K562 (cell line): ENCODE data around the gene SAE1.

Source experiments
- CTCF ChIP-seq, 3 experiments: IDR thresholded peaks in 2 of 3; conservative IDR thresholded peaks in 1 of 3; 2 replicates each; pipeline ENCODE4 v1.5.1; 2011 to 2012; ENCODE audit warnings: low read length in 3 of 3, mild to moderate bottlenecking in 3 of 3, control low read depth in 2 of 3, improper control_type of control experiment in 1 of 3, inconsistent platforms in 1 of 3, low read depth in 1 of 3, mixed read lengths in 1 of 3, moderate library complexity in 1 of 3; ENCODE audit not compliant: insufficient read depth in 2 of 3
- FOXK2 ChIP-seq, 2 experiments: fragments of 450-650 bp; IDR thresholded peaks in 1 of 2; conservative IDR thresholded peaks in 1 of 2; 2 replicates each; pipeline ENCODE4 v1.6.1; 2016; ENCODE audit warnings: low read depth in 2 of 2, mild to moderate bottlenecking in 1 of 2
- SMARCA5 ChIP-seq: fragments of 450-650 bp; IDR thresholded peaks from 2 replicates; pipeline ENCODE4 v1.6.1; 2016
- ZBTB33 ChIP-seq: sonication (generic); formaldehyde crosslinking; IDR thresholded peaks from 2 replicates; pipeline ENCODE4 v1.8.1; 2023; ENCODE audit warnings: mild to moderate bottlenecking, missing genetic modification reagents

- TF ChIP-seq CTCF (IDR thresholded peaks at IDR 0.05 in 2 of 3, conservative IDR thresholded peaks at IDR 0.05 in 1 of 3; ENCODE audit: insufficient read depth in 2 of 3, low read depth in 1 of 3, low read length in 3 of 3) (no peak), SMARCA5 (no peak), ZBTB33 (CRISPR knock-in tag) (no peak), FOXK2 (conservative IDR thresholded peaks at IDR 0.05 in 1 of 2, IDR thresholded peaks at IDR 0.05 in 1 of 2; ENCODE audit: low read depth in 2 of 2) (no peak)
Measured at GRCh38 chr19:47176627-47177090, 46.0 kb downstream of the SAE1 start.
